AG09319 (cell line): ENCODE data around the gene PDCD4.

Source experiments
- DNase-seq: peaks from one replicate; pipeline ENCODE4 v3.0.0-alpha.2; 2010; ENCODE audit warnings: low read depth; ENCODE audit errors: extremely low read depth
- CTCF ChIP-seq: IDR thresholded peaks from 2 replicates; pipeline ENCODE4 v1.5.1; 2011; ENCODE audit warnings: low read depth, mild to moderate bottlenecking, inconsistent platforms, low read length, moderate library complexity

The PDCD4 gene

GRCh38 chr10:110931769-110932381 is 60.1 kb downstream of the PDCD4 start:
- TF ChIP-seq CTCF, result no peak
- DNase-seq, result no peak

- no peak for DNase-seq
- TF ChIP-seq CTCF, result no peak
Observed at GRCh38 chr10:110932505-110933180, 60.9 kb downstream of the PDCD4 start.

GRCh38 chr10:110936757-110937156 is 65.0 kb downstream of the PDCD4 start:
- TF ChIP-seq CTCF, result no peak
- DNase-seq, result no peak

- TF ChIP-seq CTCF, result no peak
Observed at GRCh38 chr10:110939419-110939818, 67.7 kb downstream of the PDCD4 start.

GRCh38 chr10:110944792-110945396 is 73.2 kb downstream of the PDCD4 start:
- no peak for TF ChIP-seq CTCF
- no peak for DNase-seq

More at GRCh38 chr10:110939419-110939818, 67.7 kb downstream of the PDCD4 start:
- DNase-seq, result no peak

- TF ChIP-seq CTCF, result no peak
- DNase-seq, result no peak
Observed at GRCh38 chr10:110946496-110946895, 74.8 kb downstream of the PDCD4 start.

GRCh38 chr10:110947061-110947595 is 75.4 kb downstream of the PDCD4 start:
- no peak for TF ChIP-seq CTCF
- DNase-seq, result no peak
